ENCODE results near the gene LIN37.

The LIN37 gene

GRCh38 chr19:35776102-35776788 lies 27.9 kb downstream of the LIN37 start:
- DNase-seq = peak; percentile 76

GRCh38 chr19:35777086-35777841 lies 28.9 kb downstream of the LIN37 start:
- DNase-seq = peak; percentile 51

- no peak for DNase-seq
These were observed 29.6 kb downstream of the LIN37 start for GRCh38 chr19:35777961-35778360.

GRCh38 chr19:35779033-35779432 lies 30.7 kb downstream of the LIN37 start:
- DNase-seq = no peak

GRCh38 chr19:35780058-35780457 lies 31.7 kb downstream of the LIN37 start:
- DNase-seq = no peak

GRCh38 chr19:35780717-35781116 lies 32.3 kb downstream of the LIN37 start:
- no peak for DNase-seq

- no peak for DNase-seq
These were observed 33.3 kb downstream of the LIN37 start for GRCh38 chr19:35781650-35782049.

GRCh38 chr19:35782589-35782988 lies 34.2 kb downstream of the LIN37 start:
- no peak for DNase-seq

GRCh38 chr19:35783469-35784434 lies 35.4 kb downstream of the LIN37 start:
- no peak for DNase-seq

- DNase-seq = no peak
These were observed 36.3 kb downstream of the LIN37 start for GRCh38 chr19:35784503-35785338.

GRCh38 chr19:35785339-35785627 lies 36.9 kb downstream of the LIN37 start:
- no peak for DNase-seq

GRCh38 chr19:35786299-35787160 lies 38.2 kb downstream of the LIN37 start:
- DNase-seq = no peak

GRCh38 chr19:35787227-35787799 lies 38.9 kb downstream of the LIN37 start:
- no peak for DNase-seq

- DNase-seq = no peak
These were observed 40.0 kb downstream of the LIN37 start for GRCh38 chr19:35788205-35788960.

GRCh38 chr19:35789195-35789977 lies 41.0 kb downstream of the LIN37 start:
- no peak for DNase-seq

GRCh38 chr19:35789978-35790944 lies 41.9 kb downstream of the LIN37 start:
- no peak for DNase-seq

GRCh38 chr19:35790981-35791813 lies 42.8 kb downstream of the LIN37 start:
- no peak for DNase-seq
